IMR-90 (cell line): ENCODE data around the gene AZU1. TPM values are rescaled to one million over a fixed set of nuclear protein-coding genes. Genes with fewer than 3 reads are reported as not detected.

Experiments used
- ATAC-seq: fragments of 200-7000 bp; cut with Tn5 transposase; 2 replicates; pipeline ENCODE4 v1.9.1; 2020; ENCODE audit warnings: low read depth, mild to moderate bottlenecking, moderate library complexity
- BruUV-seq: library from RNA; stranded (reverse); fragments of 400-500 nt; replicated peaks from 2 replicates; lab custom pipeline; 2021; lab: Mats Ljungman, UMichigan
- CTCF ChIA-PET: fragments of 300-600 bp; formaldehyde crosslinking; extraction: SDS; loops from one replicate; lab custom pipeline; 2021; ENCODE audit warnings: antibody characterized with exemption; lab: Yijun Ruan, JAX
- POLR2A ChIA-PET: fragments of 300-600 bp; sonication (Branson Sonifier 250); formaldehyde crosslinking; loops from one replicate; lab custom pipeline; 2022; ENCODE audit warnings: antibody characterized with exemption; ENCODE audit not compliant: unreplicated experiment; lab: Charles Lee
- DNase-seq: peaks from one replicate; pipeline ENCODE4 v3.0.0; 2013
- H2AFZ ChIP-seq: replicated peaks from 2 replicates; pipeline ENCODE3; 2013; ENCODE audit warnings: low read length, mild to moderate bottlenecking; ENCODE audit not compliant: poor library complexity
- H2AK5ac ChIP-seq: 2 replicates; pipeline ENCODE4 v1.6.1; 2013; ENCODE audit warnings: low read depth, low read length, inconsistent platforms
- H2AK9ac ChIP-seq: replicated peaks from 2 replicates; pipeline ENCODE3; 2013; ENCODE audit warnings: mild to moderate bottlenecking, low read depth, low read length, moderate library complexity; ENCODE audit not compliant: poor library complexity
- H2BK120ac ChIP-seq: 2 replicates; pipeline ENCODE4 v1.6.1; 2013; ENCODE audit warnings: low read depth, low read length, inconsistent platforms
- H2BK15ac ChIP-seq: 3 replicates; pipeline ENCODE4 v1.6.1; 2013; ENCODE audit warnings: low read depth, low read length, inconsistent platforms
- H2BK20ac ChIP-seq: 2 replicates; pipeline ENCODE4 v1.6.1; 2013; ENCODE audit warnings: low read depth, mild to moderate bottlenecking, inconsistent platforms, low read length, moderate library complexity
- H2BK5ac ChIP-seq: 2 replicates; pipeline ENCODE4 v1.6.1; 2013; ENCODE audit warnings: mild to moderate bottlenecking, low read depth, low read length, inconsistent platforms; ENCODE audit not compliant: poor library complexity, severe bottlenecking
- H3K14ac ChIP-seq: replicated peaks from 2 replicates; pipeline ENCODE4 v1.6.1; 2013; ENCODE audit warnings: low read depth, low read length, inconsistent platforms
- H3K18ac ChIP-seq: 2 replicates; pipeline ENCODE4 v1.6.1; 2013; ENCODE audit warnings: low read depth, low read length, control low read depth
- H3K23ac ChIP-seq: 2 replicates; pipeline ENCODE4 v1.6.1; 2013; ENCODE audit warnings: low read depth, low read length, inconsistent platforms
- H3K27ac ChIP-seq: 2 replicates; pipeline ENCODE4 v1.5.1; 2013; ENCODE audit warnings: mild to moderate bottlenecking, control low read depth, low read length; ENCODE audit not compliant: insufficient read depth
- H3K27me3 ChIP-seq: 2 replicates; pipeline ENCODE4 v1.6.1; 2013; ENCODE audit warnings: low read length; ENCODE audit not compliant: control insufficient read depth, insufficient read depth
- H3K36me3 ChIP-seq: 2 replicates; pipeline ENCODE4 v1.6.1; 2013; ENCODE audit warnings: low read length, mixed read lengths; ENCODE audit not compliant: control insufficient read depth, insufficient read depth
- H3K4ac ChIP-seq: 2 replicates; pipeline ENCODE4 v1.6.1; 2013; ENCODE audit warnings: low read depth, low read length, inconsistent platforms
- H3K4me1 ChIP-seq: 2 replicates; pipeline ENCODE4 v1.6.1; 2013; ENCODE audit warnings: low read length, mixed read lengths; ENCODE audit not compliant: control insufficient read depth, insufficient read depth
- H3K4me2 ChIP-seq: 2 replicates; pipeline ENCODE4 v1.6.1; 2013; ENCODE audit warnings: low read depth, mild to moderate bottlenecking, control low read depth, low read length, moderate library complexity
- H3K4me3 ChIP-seq: 2 replicates; pipeline ENCODE4 v1.5.1; 2013; ENCODE audit warnings: low read depth, mild to moderate bottlenecking, control low read depth, low read length, moderate library complexity; ENCODE audit not compliant: insufficient read depth
- H3K56ac ChIP-seq: 2 replicates; pipeline ENCODE4 v1.6.1; 2013; ENCODE audit warnings: low read length, inconsistent platforms; ENCODE audit not compliant: insufficient read depth; ENCODE audit errors: extremely low read depth
- H3K79me1 ChIP-seq, 2 experiments: 2 replicates each; pipeline ENCODE4 v1.6.1; 2013; ENCODE audit warnings: low read length in 2 of 2, inconsistent platforms in 1 of 2, low read depth in 1 of 2
- H3K9ac ChIP-seq: 2 replicates; pipeline ENCODE4 v1.6.1; 2013; ENCODE audit warnings: low read depth, low read length, control low read depth
- H3K9me1 ChIP-seq: 2 replicates; pipeline ENCODE4 v1.6.1; 2013; ENCODE audit warnings: low read length, inconsistent platforms; ENCODE audit not compliant: insufficient read depth
- H3K9me3 ChIP-seq: 2 replicates; pipeline ENCODE4 v1.6.1; 2013; ENCODE audit warnings: low read length; ENCODE audit not compliant: control insufficient read depth, insufficient read depth
- H4K20me1 ChIP-seq: 2 replicates; pipeline ENCODE4 v1.6.1; 2013; ENCODE audit warnings: low read length, inconsistent platforms; ENCODE audit not compliant: insufficient read depth
- H4K5ac ChIP-seq: 2 replicates; pipeline ENCODE4 v1.6.1; 2013; ENCODE audit warnings: mild to moderate bottlenecking, low read depth, low read length, control low read depth
- H4K8ac ChIP-seq, 2 experiments: 2 replicates each; pipeline ENCODE4 v1.6.1; 2013; ENCODE audit warnings: low read depth in 2 of 2, low read length in 2 of 2, control low read depth in 1 of 2, inconsistent platforms in 1 of 2
- H4K91ac ChIP-seq: 2 replicates; pipeline ENCODE4 v1.6.1; 2013; ENCODE audit warnings: low read depth, low read length, inconsistent platforms; ENCODE audit not compliant: insufficient read depth
- NFE2L2 ChIP-seq: fragments of 150-350 bp; IDR thresholded peaks from 2 replicates; pipeline ENCODE4 v1.6.1; 2016; ENCODE audit warnings: low read depth, mild to moderate bottlenecking, low read length
- RAD21 ChIP-seq: IDR thresholded peaks from 2 replicates; pipeline ENCODE4 v1.6.1; 2012; ENCODE audit warnings: low read length, improper control_type of control experiment
- WGBS, 2 experiments: methylation state at CpG; one replicate each; pipeline versions ENCODE4 v1.1.5 to v1.1.7; 2013; ENCODE audit warnings: missing lambda C conversion rate in 2 of 2; ENCODE audit not compliant: insufficient read length in 1 of 2; ENCODE audit errors: extremely low coverage in 2 of 2; 5-methylcytosine and 5-hydroxymethylcytosine counted together
- dilution Hi-C: fragments of 300-500 bp; cut with HindIII; formaldehyde crosslinking; loops from one replicate; pipeline ENCODE4 v1.14.3; 2018; ENCODE audit warnings: low sequenced_read_pairs; ENCODE audit not compliant: unreplicated experiment
- in situ Hi-C: fragments of 300-500 bp; cut with MboI; formaldehyde crosslinking; loops from 3 replicates; pipeline ENCODE4 v1.14.3; 2019; ENCODE audit warnings: low sequenced_read_pairs, inconsistent platforms, mixed read lengths
- intact Hi-C: fragments of 100-400 bp; cut with micrococcal nuclease; formaldehyde crosslinking; loops from 2 replicates; pipeline ENCODE4 v1.10.0; 2022
- polyA plus RNA-seq, 3 experiments: library from polyadenylated mRNA; depleted of rRNA; stranded (reverse); fragments of >200 nt; gene quantifications; 2 replicates each; pipeline ENCODE4 v1.2.3, GENCODE V29; 2012; ENCODE audit warnings: low replicate concordance in 1 of 3
- total RNA-seq: library from RNA; depleted of rRNA; stranded (reverse); fragments of >200 nt; gene quantifications from 2 replicates; pipeline ENCODE4 v1.2.3, GENCODE V29; 2012
- TF ChIP-seq, protein P1 (sequence below): fragments of 150-350 bp; IDR thresholded peaks from 2 replicates; pipeline ENCODE4 v1.6.1; 2016; ENCODE audit warnings: low read depth, mild to moderate bottlenecking, low read length, moderate library complexity, borderline replicate concordance

Gene AZU1
- total and polyA plus RNA-seq, 2 of the 4 experiments (the other 2 are of a cell fraction) = 0.12 TPM; not detected in 1

DNA sequence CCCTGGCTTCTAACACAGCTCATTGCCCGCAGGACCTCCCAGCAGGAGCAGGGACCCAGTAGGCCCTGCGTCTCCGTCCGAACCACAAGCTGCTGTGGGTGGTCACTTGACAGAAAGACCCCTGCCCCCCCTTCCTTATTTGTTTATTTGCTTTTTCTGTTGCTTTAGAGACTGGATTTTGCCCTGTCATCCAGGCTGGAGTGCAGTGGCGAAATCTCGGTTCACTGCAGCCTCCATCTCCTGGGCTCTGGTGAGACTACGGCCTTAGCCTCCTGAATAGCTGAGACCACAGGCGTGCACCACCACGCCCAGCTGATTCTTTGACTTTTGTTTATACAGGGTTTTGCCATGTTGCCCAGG, 38.0 kb upstream of the AZU1 start:
- H3K27ac ChIP-seq = no peak overlapping the region
- ATAC-seq (no peak), DNase-seq (no peak)
- intact Hi-C loops = no loop called here
- H3K56ac ChIP-seq = no peak overlapping the region
- dilution Hi-C loops = no loop called here
- no peak overlapping the region for H3K4me3 ChIP-seq
- POLR2A ChIA-PET = no interaction called here
- H4K8ac ChIP-seq = peak overlapping the region in 1 of 2 experiments; percentile 20; a peak in 1 of 4 replicates
- 0 out of 4 replicates have a peak, but pooled peaks cover 0 to 1% of the 10 kb centered on the region in 2 experiments for H3K79me1 ChIP-seq
- no peak overlapping the region for H3K18ac ChIP-seq
- TF ChIP-seq NFE2L2 (peak; percentile 61; the same call in 1 of the 2 replicates), RAD21 (no peak)
- TF ChIP-seq, protein P1, sequence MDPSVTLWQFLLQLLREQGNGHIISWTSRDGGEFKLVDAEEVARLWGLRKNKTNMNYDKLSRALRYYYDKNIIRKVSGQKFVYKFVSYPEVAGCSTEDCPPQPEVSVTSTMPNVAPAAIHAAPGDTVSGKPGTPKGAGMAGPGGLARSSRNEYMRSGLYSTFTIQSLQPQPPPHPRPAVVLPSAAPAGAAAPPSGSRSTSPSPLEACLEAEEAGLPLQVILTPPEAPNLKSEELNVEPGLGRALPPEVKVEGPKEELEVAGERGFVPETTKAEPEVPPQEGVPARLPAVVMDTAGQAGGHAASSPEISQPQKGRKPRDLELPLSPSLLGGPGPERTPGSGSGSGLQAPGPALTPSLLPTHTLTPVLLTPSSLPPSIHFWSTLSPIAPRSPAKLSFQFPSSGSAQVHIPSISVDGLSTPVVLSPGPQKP = no peak
- no peak overlapping the region for H2AK9ac ChIP-seq
- H4K91ac ChIP-seq = no peak overlapping the region
- no peak overlapping the region for H2BK5ac ChIP-seq
- in situ Hi-C loops = no loop called here
- H2AK5ac ChIP-seq = peak overlapping the region; percentile 59; the same call in 1 of the 2 replicates
- no peak overlapping the region for H3K4ac ChIP-seq
- H2BK120ac ChIP-seq = no peak overlapping the region
- H2AFZ ChIP-seq = peak overlapping the region; percentile 40
- peaks cover 2% of the 10 kb centered on the region; the same call in 1 of the 2 replicates for H3K4me1 ChIP-seq
- H4K20me1 ChIP-seq = no peaks in the 10 kb centered on the region
- H2BK20ac ChIP-seq = no peak overlapping the region
- no peak overlapping the region for H3K9ac ChIP-seq
- CTCF ChIA-PET = no interaction called here
- no peaks in the 10 kb centered on the region for H3K27me3 ChIP-seq
- 95% methylated on average over 4 of the region's 9 CpGs; no CpG with 5 or more reads in 1 of the 2 experiments for WGBS, 2 experiments
- no peaks in the 10 kb centered on the region for H3K9me3 ChIP-seq
- no peak overlapping the region for H3K23ac ChIP-seq
- no peak overlapping the region for H3K4me2 ChIP-seq
- no peaks in the 10 kb centered on the region; the same call in 1 of the 2 replicates for H3K9me1 ChIP-seq
- no peak overlapping the region for H4K5ac ChIP-seq
- no peaks in the 10 kb centered on the region for H3K36me3 ChIP-seq
- no peak overlapping the region for H2BK15ac ChIP-seq
- no TSS peak for BruUV-seq
- H3K14ac ChIP-seq = no peak overlapping the region
